HG02623 (cell line): ENCODE results near the gene RELL2.

Source experiments
- ATAC-seq: cut with Tn5 transposase; IDR thresholded peaks from one replicate; pipeline ENCODE4 v1.9.1; 2021; ENCODE audit warnings: moderate library complexity; ENCODE audit not compliant: unreplicated experiment

The RELL2 gene

DNA sequence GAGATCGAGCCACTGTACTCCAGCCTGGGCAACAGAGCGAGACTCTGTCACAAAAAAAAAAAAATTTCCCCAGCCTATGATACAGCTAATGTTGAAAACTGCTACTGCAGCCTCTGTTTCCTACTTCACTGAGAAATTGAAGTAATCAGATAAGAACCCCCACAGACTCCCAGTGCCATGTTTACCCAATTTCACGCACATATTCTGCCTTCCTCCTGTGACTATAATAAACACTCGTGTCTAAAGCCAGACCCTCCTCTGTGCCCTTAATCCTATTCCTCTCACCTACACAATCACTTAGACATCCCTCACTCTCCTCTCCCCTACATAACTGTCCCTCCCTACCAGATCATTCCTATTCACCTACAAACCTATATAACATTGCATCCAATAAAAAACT, 38.9 kb downstream of the RELL2 start:
- no peak for ATAC-seq

DNA sequence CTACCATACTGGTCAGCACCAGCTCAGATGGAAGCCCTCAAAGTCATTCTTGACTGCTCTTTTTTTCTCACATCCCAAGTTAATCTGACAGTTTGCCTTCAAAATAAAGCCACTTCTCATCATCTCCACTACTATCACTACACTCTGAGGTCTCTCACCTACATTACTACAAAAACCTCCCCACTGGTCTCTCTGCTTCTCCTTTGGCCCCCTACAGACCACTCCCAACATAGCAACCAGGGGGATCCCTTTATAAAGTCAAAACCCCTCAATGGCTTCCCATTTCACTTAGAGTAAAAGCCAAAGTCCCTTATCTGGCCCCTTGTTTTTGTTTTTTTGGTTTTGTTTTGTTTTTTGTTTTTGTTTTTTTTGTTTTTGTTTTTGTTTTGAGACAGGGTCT, 40.6 kb downstream of the RELL2 start:
- no peak for ATAC-seq

DNA sequence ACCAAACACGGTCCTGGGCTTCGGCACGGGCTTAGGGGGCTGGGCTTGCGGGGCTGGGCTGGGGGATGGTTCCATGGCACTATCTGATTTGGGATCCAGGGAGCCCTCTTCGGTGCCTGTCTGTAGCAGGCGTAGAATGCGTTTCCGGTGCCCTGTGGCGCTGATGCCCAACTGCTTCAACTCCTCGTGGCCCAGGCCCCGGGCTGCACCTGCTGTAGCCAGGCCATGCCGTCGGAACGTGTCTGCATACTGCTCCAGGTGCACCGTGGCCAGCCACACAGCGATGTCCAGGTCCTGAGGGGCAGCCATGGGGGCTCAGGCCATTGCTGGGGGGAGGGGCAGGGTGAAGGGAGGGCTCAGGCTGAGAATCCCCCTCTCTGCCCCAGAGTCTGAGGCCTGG, 43.4 kb downstream of the RELL2 start:
- ATAC-seq, result no peak

DNA sequence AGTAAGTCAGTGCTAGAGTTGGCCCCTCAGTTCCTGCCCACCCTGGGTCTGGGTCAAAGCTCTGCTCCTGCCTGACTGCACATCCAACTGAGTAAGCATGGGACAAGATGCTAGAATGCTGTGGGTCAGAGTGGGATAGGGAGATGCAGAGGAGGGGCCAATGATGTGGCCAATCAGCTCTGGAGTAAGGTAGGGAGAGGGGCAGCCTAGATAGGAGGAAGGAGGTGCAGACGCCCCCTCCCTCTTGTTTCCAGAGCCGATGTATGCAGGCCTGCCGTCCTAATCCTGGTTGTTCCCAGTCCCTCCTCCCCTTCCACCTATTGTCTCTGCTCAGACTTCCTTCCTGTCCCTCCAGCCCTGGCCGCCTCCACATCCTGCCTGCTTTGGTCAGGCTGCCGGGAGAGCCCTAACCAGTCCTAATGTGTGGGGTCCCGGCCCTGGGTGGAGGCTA, 44.0 kb downstream of the RELL2 start:
- no peak for ATAC-seq

DNA sequence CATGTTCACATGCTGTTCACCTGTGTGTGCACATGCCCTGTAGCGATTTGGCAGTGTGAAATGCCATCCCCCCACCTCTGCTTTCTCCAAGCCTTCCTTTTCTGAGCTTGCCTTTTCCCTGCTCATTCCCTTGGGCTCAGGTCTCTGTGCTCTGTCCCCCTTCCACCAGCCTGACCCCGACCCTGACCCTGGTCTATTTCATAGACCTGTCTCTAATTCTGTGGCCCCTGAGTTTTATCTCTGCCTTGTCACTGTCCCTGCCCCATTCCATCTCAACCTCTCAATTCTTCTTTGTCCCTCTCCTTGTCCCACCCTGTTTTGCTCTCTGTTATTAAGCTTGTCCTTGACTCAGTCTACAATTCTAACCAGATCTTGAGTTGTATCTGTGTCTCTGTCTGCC, 44.5 kb downstream of the RELL2 start:
- no peak for ATAC-seq

DNA sequence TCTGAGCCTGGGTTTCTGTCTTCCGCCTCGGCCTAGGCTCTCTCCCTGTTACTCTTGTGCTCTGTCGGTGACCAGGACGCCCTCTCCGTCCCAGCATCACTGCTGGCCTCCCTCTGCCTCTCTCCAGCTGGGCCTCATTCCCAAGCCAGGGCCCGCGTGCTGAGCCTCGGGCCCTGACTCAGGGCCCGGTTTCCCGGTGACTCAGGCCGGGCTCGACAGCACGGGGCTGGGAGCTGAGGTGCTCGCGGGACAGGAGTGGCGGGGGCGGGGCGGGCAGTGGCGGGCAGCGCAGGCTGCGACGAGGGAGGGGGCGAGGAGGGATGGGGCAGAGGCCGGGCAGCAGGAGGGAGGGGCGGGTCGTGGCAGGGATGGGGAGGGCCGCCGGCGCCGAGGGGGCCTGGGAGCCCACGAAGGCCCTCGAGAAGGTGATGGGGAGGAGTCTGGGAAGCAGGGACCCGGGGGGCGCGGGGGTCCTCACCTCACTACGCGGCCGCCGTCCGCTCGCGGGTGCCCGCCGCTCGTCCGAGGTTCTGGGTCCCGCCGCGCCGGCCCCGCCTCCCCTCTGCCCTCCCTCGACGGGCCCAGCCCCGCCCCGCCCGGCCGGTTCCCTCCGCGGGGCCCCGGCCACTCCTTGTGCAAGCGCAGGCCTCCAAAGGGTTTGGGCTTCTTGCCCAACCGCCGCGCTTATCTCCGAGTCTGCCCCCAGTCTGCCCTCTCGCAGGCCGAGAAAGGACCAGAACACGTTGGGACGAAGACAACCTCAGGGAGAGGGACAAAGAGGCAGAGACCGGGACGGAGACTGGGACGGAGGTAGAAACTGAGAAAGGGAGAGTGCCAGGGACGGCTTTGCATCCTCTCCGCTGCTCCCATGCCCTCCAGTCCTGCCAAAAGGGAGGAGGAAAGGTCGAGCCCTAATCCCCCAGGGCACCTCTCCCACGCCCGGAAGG, 45.2 kb downstream of the RELL2 start, which contains the start of gene ARAP3:
ARAP3 (minus strand) TSS at position 536 of the 947 bp plus-strand sequence. CDS start 1,744 bp downstream, outside the sequence.
- ATAC-seq, result no peak

DNA sequence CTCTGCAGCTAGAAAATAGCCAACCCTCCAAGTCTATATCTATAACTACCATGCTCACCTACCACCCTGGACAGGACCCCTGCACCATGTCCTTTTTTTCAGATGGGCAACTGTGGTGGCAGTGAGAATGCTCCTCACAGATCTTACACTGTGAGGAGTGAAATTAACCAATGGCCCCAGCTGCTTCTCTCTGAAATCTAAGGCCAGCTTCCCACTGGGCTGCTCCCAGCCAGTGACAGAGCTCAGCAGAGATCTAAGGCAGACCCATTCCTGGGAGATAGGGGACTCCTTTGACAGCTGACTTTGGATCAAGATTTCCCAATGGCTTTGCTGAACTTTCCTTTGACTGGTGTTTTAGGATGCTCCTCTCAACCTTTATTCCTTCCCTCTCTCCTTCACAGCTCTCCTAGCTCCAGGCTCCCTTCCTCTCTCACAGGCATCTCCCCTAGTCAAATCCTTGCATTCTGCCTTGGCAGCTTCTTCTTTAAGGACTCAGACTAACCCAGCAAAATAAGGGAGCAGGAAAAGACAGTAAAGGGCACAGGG, 46.9 kb downstream of the RELL2 start:
- ATAC-seq, result no peak

DNA sequence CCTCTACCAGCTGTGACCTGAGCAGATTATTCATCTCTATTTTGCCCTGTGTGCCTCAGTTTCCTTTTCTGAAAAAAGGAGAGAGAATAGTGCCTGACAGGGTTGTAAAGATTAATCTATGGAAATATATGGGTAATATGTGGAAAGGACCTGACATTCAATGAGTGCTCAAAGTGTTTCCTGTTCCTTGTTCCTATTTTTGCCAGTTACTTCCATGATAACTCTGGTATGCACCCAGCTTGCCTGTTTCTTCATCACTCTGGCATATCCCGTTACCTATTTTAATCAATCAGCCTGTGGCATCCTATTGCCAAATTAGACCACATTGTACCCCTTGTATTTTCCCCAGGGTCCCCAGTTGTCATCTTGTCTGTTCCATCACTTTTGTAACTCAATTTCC, 48.8 kb downstream of the RELL2 start:
- no peak for ATAC-seq

DNA sequence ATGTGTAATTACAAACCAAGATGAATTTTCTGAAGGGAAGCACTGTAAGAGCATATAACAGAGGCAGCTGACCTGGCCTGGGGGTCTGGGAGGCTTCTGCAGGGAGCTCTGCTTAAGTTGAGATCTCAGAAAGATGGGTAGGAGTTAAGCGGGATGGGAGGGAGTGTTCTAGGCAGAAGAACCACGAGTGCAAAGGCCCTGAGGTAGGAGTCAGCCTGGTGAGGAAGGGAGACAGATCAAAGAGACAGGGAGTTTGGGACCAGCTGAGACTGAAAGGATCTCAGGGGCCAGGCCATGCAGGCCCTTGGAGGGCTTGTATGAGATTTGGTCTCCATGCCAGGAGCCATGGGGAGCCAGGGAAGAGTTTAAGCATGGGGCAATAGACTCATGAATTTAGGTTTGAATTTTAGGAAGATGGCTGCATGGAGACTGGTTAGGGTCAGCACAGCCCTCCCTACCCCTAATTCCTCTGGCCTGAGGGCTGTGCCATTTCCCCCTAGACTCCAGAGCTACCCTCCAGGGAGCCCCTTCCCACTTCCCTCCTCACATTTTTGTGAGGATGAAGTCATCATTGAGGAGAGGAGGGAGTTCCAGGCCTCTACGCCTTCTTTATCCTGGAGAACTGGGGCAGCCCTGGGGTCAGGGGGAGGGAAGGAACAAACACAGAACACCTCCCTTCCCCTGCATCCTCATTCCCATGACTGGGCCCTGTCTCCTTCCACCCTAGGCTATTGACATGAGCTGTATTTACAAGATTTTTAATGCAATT, 50.0 kb downstream of the RELL2 start:
- ATAC-seq, result no peak
